ENCODE results near the gene LSAMP. TPM values are rescaled to one million over a fixed set of nuclear protein-coding genes. Genes with fewer than 3 reads are reported as not detected.
A peak's percentile ranks its signal among the peaks of the same experiment; 100 is the strongest.
"Not testable (repeated sequence)": the region's sequence is repeated elsewhere in the genome, so short reads cannot be mapped to it uniquely, and the experiment has no call there.

Gene LSAMP
- total RNA-seq, 1 experiment from 2014 or later, result 0.21 TPM

DNA sequence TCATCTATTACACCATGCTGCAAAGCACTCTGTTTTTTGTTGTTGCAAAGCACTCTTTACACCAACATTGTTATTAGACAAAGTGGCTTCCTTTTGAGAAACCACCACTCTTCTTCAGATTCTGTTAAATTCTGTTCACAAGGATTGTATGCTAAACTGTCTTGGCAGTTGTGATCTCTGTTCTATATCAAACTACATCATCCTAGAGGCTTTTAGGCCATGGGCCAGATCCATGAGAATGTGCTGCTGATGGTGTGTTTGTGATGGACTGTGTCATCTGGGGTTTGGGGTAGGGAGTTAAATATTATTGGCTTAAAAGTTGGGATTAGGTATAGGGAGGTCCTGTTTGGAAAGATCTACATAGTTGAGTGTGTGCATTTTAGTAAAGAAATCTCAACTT is 592.2 kb downstream of the LSAMP start:
- no peak for DNase-seq (ENCODE audit: low read depth)

DNA sequence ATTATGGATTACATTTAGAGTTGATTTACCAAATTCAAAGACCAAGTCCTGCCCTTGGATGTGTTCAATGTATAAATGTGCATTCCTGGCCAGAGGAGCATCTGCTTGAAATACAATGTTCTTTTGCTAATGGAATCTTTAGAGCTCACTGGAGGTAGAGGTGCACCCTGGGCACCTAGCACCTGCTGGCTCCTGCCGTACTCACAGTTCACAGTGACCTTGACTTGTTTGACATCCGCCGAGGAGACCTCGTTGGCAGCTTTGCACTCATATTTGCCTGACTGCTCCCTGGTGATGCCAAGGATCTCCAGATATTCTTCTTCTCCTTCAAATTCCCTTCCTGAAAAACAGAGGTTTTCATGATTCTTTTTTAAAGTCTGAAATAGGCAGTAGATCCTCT is 593.0 kb downstream of the LSAMP start:
- DNase-seq (ENCODE audit: low read depth), result no peak

DNA sequence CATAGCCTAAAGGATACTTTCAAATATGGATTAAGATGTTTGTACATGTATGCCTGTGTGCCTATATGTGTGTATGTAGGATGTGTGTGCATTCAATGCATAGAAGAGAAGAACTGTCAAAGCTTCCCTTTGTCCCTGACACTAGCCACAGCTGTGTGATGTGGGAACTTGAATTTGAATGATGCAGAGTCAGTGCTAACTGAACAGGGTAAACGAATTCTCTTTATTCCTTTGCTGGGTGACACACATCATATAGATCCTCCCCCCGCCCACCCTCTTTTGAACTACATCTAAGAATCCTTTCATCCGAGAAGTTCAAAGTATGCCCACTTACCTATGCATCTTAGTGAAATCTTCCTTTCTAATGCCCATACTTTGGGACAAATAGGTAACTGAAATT is 593.7 kb downstream of the LSAMP start:
- no peak for DNase-seq (ENCODE audit: low read depth)

DNA sequence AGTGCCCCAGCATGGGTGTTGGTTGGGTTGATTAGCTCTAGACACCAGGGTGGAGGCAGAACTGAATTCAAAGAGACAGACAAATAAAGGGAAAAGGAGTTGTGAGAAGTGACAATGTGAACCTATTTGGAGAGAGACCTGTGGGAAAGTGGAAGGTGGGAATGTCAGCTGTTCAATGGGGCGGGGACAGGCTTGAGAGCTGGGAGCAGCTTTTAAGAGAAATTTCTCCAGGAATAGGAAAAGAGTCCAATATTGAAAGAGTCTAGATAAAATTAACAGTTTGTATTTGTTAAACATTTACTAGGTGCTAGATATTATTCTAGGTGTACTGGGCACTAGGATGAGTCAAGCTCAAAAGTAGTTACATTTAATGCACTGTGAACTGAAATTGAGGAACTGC is 596.6 kb downstream of the LSAMP start:
- no peak for DNase-seq (ENCODE audit: low read depth)

DNA sequence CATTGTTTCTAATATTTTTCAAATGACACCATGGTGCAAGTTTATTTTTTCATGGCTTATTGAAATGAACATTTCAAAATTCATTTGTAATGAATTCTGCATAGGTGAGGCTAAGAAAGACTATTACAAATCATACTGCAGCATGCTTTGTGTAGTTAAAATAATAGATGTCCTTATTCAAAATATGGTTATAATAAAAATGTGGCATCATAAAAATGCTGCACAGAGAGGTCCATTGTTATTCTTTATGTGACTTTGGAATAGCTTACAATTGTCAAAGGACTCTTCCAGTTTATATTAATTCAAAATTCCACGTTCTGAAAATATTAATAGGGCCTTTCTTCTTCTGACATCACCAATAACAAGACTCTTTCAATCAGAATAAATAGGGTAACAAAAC is 599.3 kb downstream of the LSAMP start:
- DNase-seq (ENCODE audit: low read depth), result no peak

DNA sequence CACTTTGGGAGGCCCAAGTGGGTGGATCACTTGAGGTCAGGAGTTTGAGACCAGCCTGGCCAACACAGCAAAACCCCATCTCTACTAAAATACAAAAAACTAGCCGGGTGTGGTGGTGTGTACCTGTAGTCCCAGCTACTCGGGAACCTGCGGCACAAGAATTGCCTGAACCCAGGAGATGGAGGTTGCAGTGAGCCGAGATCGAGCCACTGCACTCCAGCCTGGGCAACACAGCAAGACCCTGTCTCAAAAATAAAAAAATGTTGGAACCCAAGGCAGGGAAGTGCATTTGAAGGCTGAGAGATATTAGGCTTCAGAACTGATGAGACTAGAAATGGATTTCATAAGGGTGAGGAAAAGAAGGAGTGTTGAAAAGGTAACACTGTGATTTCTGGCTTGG is 600.6 kb downstream of the LSAMP start:
- DNase-seq (ENCODE audit: low read depth), result not testable (repeated sequence)

DNA sequence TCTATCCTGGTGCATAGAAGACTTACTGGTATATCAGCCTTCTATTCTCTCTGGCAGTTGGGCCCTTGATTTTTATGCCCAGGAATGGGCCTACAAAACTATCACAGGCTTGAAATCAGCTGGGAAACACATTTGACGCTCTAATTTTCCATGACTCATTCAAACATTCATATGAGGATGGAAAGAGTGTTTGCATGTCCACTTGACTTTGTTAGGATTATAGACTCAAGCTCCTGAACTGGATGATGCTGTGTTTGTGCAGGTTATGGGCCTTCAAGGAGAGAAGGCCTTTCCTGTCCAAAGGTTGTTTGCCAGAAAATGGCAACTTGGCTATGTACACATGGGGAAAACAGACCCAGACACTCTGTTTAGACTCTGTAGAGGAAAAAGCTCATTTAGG is 602.1 kb downstream of the LSAMP start:
- no peak for DNase-seq (ENCODE audit: low read depth)

DNA sequence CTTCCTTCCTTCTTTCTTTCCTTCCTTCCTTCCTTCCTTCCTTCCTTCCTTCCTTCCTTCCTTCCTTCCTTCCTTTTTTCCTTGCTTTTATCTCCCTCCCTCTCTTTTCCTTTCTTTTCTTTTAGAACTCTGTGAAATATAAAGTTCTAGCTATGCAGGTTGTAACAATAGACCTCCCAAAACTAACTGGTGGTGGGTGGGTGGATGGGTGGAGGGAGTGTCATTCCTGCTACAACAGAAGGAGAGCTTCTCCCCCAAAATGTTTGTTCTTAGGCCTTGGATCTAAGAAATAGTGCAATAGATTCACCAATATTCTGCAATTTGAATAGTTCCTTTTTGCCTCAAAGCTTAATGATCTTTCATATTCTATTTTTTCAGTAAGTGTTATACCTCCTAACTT is 606.0 kb downstream of the LSAMP start:
- no peak for DNase-seq (ENCODE audit: low read depth)

DNA sequence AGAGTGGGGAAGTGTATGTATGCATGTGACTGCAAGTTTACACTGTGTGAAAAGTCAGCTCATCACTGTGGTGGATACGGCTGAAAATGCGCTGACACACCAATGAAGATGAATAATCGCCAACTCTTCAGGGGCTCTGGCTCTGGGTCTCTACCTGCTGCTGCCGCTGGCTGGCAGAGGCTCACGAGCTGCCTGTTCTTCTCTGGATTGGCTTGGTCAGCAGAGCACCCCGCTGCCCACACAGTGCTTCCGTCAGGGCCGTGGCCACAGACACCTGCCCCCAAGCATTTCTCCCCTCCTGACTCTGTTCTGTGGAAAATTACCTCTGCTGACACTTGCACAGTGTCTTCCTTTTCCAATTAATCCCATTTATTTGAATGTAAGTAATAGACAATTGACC is 606.5 kb downstream of the LSAMP start:
- DNase-seq (ENCODE audit: low read depth), result no peak

DNA sequence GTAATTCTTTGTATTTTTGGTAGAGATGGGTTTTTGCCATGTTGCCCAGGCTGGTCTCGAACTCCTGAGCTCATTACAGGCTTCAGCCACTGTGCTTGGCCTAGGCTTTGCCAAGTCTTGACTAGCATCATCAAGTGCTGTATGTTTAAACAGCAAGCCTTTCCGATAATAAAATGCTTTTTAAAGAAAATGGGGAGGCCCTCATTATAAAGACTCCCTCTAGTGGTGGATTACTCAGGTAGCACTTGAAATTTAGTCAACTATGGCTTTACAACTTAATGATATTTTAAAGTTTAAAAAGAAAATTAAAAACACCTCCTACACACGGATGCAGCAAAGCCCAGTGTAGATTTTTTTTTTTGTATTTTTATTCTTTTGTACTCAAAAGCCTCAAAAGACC is 608.3 kb downstream of the LSAMP start:
- DNase-seq (ENCODE audit: low read depth), result no peak

DNA sequence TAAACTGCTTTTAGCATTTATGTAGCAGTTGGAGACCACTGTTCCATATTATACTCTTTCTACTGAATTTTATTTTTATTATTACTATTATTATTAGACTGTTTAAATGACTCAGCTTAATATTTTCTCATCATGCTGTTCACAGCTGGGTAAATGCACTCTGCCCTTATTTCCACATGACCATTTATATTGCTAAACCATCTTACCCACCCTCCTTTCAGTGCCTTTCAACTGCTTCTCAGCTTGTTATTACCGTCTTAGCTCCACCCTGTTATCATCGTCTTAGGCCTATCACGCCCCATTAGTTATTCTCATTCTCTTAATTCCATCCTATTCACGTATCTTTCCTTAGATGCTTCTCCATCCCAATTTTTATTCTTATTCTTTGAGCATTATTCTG is 609.3 kb downstream of the LSAMP start:
- DNase-seq (ENCODE audit: low read depth), result no peak

DNA sequence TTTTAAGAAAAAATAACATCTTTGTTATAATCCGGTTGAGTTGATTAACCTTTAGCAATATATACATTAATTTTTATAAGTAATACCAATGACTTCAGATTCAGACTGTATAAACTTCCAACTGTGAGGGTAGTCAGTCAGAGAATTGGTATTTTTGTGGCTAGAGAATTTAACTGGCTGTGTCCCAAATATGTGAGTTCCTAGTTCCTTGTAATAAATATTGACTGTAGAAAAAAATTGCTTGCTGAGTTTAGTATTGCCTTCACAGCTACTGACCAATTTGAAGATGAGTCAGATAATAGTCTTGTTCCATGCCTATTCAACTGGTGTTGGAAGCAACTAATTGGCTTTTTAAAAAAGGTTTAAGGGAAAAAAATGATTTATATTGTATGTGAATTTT is 611.2 kb downstream of the LSAMP start:
- peak; percentile 89 for DNase-seq (ENCODE audit: low read depth)

DNA sequence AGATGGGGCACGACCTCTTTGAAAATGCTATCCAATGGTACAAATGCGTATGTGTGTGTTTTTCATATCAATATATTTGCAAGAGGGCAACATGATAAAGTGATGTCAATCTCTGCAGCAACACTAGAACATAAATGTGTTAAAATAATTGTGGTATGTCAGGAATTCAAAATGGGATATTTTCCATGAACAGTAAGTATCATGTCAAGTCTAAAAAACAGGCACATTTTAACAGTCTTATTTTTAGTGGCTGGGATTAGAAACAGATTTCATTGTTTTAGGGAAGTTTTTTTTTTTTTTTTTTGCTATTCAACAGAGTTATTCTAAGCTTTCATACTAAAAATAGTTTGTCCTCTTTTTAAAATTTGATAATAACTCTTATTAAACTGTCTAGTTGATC is 612.2 kb downstream of the LSAMP start:
- DNase-seq (ENCODE audit: low read depth), result no peak

DNA sequence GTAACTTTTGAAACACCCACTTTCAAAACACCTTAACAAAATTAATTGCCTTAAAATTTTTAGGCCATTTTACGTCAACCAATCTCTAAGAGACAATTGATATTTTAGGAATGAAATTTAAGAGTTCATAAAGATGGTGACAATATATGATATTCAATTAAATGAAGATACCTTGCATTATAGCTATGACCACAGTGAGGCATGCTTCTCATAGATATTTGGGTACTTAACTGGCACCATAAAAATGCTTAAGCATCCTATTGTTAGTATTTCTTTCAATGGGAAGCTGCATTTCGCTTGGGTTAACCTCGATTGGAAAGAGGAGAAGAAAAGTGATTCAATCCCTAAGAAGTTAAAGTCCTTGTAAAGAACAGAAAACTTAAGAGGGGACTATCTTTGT is 613.0 kb downstream of the LSAMP start:
- DNase-seq (ENCODE audit: low read depth), result no peak

DNA sequence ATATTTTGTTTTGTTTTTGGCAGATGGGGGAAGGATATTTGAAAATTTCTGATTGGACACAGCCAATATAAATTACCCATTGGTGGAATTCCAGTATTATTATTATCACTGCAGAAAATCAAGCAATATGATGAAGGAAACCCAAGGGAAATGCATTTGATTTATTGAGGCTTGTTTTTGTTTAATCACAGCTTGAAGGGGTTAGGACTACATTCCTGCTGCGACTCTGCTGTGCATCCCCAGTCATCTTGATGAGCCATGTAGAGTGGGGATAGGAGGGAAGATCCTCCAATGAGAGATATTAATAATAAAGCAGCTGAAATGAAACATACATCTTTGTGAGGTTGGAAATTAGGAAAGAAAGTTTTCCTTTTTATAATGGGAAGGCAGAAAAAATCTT is 613.4 kb downstream of the LSAMP start:
- no peak for DNase-seq (ENCODE audit: low read depth)

DNA sequence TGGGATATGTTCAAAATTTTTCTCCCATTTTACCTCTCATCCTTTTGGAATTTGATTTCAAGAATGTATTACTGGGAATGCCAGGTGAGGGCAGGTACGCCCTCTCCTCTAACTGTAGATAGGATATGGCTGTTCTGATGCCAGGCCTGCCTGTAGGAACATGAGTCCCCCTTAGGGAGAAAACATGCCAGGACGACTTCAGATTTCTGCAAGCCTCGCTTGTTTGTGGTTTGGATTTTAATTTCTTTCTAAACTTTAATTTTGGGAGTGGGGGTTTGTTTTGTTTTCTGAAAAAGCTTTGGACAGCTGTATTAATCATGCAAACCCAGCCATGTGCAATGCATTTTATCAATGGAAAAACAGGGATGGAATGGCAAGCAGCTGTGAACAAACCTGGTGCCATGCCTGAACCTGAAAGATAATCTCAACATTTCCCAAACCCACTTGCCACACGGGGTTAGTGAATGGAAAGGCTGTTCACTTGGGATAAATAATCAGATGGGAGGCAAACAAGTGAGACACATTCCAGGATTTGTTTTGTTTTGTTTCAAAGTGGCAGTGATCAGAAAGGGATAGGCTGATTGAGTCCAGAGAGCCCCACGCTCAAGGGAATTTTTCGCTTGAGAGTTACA is 614.4 kb downstream of the LSAMP start:
- no peak for DNase-seq (ENCODE audit: low read depth)

DNA sequence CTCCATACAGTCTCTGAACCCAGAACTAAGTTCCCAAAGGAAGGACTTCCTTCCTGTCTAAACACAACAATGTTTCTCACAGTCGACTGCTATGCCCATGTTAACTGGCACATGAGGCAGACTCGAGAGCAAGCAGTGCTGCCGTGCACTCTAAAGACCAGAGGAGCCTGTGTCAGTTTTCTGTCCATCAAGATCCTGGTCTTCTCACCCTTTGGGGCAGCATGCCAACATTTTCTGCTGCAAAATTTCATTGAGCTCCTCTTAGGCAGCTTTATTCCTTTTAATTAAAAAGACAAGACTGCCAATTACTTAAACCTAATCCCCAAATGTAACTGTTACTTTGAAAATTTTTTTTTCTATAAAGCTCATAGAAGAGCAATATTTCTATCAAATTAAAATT is 616.9 kb downstream of the LSAMP start:
- DNase-seq (ENCODE audit: low read depth), result no peak

DNA sequence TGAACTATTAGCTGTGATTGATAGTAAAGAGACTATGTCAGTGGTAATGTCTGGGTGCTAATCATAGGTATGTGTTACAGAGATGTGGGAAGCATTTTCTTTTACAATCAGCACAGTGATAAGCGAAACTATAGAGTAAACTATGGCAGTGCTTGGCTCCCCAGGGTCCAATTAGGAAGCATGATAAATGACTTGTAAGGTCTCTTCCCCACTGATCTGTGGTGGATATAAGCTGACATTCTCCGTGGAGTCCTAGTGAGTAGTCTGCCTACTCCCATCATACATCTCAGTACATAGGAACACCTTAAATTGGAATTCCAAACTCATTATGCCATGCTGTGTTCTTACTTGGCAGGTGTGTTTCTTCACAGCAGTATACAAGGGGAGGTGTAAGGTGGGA is 617.8 kb downstream of the LSAMP start:
- no peak for DNase-seq (ENCODE audit: low read depth)

DNA sequence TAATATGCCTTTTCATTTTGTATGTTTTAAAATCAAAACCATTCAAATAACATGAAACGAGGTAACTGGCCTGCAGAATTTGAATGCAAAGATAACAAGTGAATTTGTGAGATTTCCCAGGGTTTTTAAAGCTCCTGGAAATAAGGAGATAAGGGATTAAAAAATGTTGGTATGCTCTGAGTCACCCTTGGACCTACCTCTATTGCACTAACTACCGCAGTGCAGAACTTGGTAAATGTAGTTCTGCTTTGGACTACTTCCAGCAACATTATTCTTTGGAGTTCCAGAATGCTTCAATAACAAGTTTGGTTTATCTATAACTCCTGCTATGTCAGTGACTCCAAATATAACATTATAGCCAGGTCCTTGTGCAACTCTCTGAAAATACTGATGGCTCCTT is 620.2 kb downstream of the LSAMP start:
- peak; percentile 42 for DNase-seq (ENCODE audit: low read depth)

DNA sequence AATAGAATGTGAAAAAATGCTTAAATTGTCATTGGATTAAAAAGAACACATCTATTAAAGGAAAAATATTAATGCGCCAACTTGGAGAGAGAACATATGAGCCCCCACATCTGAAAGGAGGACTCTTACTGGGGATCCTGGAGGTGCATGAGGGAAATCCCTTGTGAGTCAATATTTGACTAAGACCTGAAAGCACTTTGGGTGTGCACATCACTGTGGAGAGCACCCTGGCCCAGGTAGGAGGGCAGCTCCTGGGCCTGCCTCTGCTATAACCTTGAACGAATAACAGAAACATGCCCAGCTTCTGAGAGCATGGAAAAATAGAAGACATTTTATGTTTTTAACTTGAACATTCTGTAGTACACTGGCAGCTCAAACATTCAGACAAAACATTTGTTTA is 622.2 kb downstream of the LSAMP start:
- no peak for DNase-seq (ENCODE audit: low read depth)

DNA sequence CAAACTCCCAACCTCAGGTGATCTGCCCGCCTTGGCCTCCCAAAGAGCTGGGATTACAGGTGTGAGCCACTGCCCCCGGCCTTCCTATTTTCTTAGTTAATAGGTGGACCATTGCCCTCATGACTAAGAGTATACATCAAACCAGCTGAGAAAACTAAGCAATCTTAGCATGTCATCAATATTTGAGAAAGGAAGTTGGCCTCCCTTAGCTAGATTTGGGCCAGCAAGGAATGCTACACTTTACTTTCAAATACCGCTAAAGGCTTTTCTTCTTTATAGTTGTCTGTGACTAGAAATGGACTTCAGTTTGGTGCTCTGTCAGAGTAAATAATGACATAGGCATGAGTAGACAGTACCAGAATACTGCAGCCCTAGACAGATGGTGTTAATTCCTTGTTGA is 622.7 kb downstream of the LSAMP start:
- DNase-seq (ENCODE audit: low read depth), result no peak

DNA sequence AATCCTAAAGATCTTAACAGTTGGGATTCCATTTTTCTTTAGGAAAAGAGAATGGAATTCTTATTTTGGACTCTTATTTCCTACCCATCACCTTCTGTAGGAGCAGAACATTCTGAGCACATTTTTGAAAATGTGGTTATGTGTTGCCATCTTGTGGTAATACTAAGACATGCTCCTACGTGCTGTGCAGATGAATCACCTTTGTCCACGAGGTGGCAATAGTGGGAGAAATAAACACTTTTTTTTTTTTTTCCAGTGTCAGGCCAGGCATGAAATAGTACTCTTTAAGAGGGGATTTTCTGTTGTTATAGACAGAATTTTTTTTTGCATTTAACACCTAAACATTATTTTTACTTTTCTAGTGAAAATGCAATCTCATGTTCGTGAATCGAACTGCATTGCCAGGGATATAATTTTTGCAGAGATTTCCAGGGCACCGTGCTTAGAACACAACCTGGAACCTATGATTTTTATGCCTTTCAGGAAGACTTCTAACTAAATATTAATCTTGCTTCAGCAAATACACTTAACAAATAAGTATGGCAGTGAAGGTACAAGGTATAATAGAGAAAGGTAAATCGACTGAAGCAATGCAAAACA is 625.4 kb downstream of the LSAMP start:
- peak; percentile 89 for DNase-seq (ENCODE audit: low read depth)

DNA sequence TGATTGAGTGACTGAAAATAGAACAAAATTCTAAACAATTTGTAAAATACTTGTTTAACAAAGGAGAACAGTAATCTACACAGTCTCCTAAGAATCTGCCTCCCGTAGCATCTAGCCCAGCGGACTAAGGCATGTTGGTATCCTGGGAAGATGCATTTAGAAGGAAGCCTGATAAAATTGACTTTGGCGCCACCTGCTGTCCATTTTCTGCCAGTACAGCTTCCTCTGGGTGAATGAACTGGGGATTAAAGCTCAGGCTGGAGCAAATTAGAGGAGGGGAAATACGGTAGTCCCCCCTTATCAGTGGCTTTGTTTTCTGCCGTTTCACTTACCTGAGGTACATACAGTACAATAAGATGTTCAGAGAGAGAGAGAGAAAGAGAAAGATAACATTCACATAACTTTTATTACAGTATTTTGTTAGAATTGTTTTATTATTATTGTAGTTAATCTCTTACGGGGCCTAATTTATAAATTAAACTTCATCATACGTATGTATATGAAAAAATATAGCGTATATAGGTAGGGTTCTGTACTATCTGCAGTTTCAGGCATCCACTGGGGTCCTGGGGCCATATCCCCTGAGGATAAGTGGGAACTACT is 630.4 kb downstream of the LSAMP start:
- DNase-seq (ENCODE audit: low read depth), result peak; percentile 78
